Vagina (tissue), 2 donors: Measurements from ENCODE around the gene CEBPG.

Experiments used
- POLR2A ChIP-seq, 2 donors: fragments of 450-650 bp; IDR thresholded peaks; one replicate each; pipeline ENCODE4 v1.6.1; 2017; ENCODE audit warnings: antibody characterized with exemption in 2 of 2, mild to moderate bottlenecking in 2 of 2, moderate library complexity in 2 of 2
- TF ChIP-seq, protein P1 (sequence below), 3 experiments: fragments of 450-650 bp in 2 of 3; fragments of 200-600 bp in 1 of 3; sonication (generic) in 1 of 3; IDR thresholded peaks; one replicate each; pipeline ENCODE4 v1.5.1; 2017 to 2019; ENCODE audit warnings: antibody characterized with exemption in 3 of 3, mild to moderate bottlenecking in 2 of 3, moderate library complexity in 2 of 3

DNA sequence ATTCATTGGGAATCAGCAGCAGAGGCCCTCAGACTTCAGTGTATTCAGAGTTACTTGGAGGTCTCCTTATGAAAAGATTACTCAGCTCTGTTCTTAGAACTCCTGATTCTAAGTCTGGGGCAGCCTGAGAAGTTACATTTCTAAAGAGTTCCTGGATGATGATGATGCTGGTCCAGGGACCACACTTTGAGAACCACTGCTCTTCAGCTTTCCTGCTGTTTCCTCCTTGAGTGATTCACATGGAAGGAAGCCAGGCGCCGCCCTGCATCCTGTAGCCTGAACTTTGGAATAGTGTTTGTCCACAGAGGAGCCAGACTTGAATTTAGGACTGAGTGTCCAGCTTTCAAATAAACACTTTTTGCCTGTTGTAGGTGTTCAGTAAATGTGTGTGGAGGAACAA, 2.9 kb downstream of the CEBPG start:
- TF ChIP-seq, protein P1, sequence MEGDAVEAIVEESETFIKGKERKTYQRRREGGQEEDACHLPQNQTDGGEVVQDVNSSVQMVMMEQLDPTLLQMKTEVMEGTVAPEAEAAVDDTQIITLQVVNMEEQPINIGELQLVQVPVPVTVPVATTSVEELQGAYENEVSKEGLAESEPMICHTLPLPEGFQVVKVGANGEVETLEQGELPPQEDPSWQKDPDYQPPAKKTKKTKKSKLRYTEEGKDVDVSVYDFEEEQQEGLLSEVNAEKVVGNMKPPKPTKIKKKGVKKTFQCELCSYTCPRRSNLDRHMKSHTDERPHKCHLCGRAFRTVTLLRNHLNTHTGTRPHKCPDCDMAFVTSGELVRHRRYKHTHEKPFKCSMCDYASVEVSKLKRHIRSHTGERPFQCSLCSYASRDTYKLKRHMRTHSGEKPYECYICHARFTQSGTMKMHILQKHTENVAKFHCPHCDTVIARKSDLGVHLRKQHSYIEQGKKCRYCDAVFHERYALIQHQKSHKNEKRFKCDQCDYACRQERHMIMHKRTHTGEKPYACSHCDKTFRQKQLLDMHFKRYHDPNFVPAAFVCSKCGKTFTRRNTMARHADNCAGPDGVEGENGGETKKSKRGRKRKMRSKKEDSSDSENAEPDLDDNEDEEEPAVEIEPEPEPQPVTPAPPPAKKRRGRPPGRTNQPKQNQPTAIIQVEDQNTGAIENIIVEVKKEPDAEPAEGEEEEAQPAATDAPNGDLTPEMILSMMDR (IDR thresholded peaks at IDR 0.05): no peak
- no peak for TF ChIP-seq POLR2A (IDR thresholded peaks at IDR 0.05)
